ENCODE measurements around the gene CD53. TPM values are rescaled to one million over a fixed set of nuclear protein-coding genes. Genes with fewer than 3 reads are reported as not detected.
"Not testable (repeated sequence)": the region's sequence is repeated elsewhere in the genome, so short reads cannot be mapped to it uniquely, and the experiment has no call there.

CD53 gene, protein sequence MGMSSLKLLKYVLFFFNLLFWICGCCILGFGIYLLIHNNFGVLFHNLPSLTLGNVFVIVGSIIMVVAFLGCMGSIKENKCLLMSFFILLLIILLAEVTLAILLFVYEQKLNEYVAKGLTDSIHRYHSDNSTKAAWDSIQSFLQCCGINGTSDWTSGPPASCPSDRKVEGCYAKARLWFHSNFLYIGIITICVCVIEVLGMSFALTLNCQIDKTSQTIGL
- total RNA-seq = 100 to 1,000 TPM; 238 to 244 TPM

DNA sequence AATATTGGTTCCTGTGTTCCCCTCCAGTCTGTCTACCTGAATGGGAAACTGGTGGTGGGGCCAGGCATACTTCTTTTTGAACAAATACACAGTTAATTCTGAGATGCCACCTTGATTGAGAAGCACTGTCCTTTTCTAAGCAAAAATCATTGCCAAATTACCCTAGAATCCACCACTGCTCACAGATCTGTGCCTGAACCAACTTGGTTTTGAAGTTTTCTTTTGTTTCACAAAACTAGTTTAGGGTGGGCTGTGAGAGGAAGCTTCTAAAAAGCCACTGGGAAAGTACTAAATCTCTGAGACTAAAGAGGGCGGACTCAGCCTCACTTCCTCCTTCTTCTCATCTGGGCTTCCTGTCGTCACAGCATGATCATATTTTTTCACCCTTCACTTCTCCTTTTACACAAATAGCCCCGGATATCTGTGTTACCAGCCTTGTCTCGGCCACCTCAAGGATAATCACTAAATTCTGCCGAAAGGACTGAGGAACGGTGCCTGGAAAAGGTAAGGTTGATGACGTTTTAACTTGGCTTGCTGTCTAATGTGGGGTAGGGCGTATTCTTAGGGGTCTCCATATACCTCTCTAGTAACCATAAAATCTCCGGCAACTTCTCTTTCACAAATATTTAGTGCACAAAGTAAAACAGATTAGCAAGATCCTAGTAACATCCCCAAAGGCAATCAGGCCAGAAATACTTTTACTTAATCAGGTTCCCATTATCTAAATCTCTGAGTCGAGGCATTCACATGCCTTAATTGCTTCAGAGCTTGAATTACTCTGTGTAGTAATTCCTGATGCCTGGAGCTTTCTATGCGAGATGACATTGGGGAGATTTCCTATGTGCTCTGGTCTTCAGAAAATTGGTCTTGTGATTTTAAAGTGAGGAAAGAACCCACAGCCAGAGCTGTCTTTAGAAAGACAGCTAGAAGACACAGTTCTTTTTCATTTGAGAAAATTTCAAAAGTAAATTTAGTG is at the start of gene CD53:
Gene CD53 (plus strand): TSS at position 404 of the 976 bp plus-strand sequence. CDS start 18,261 bp downstream, outside the sequence.
- H3K36me3 Mint-ChIP-seq (ENCODE audit: low read depth) = peaks cover 39% of the 10 kb centered on the region
- ATAC-seq (peak; percentile 33), DNase-seq (peak; percentile 62)
- H3K9me3 Mint-ChIP-seq (ENCODE audit: low read depth) = peaks cover 2% of the 10 kb centered on the region
- H3K4me1 Mint-ChIP-seq = peaks cover 39% of the 10 kb centered on the region
- ChIA-PET CTCF (interaction anchor here (0.6 to 2.3 kb wide), 10 partner anchors 7 to 344 kb away, joined by 3 to 8 read pairs (median 3); partner anchors contain the start of gene LRIF1), POLR2A (interaction anchor here (0.6 to 2.7 kb wide), 9 partner anchors 8 to 344 kb away, joined by 3 to 15 read pairs (median 5); no protein-coding TSS in a partner anchor)
- H3K4me3 Mint-ChIP-seq = peak within 1 kb of the TSS; percentile 85
- intact Hi-C loops (cut with DNase I, micrococcal nuclease) = loop anchor here (1.0 to 10.0 kb wide), 6 partner anchors 7 to 1752 kb away; partner anchors contain the start of gene PSMA5 (in 1 of the 2)
- peak within 1 kb of the TSS; percentile 95 for H3K27ac Mint-ChIP-seq
- H3K27me3 Mint-ChIP-seq = no peaks in the 10 kb centered on the region

DNA sequence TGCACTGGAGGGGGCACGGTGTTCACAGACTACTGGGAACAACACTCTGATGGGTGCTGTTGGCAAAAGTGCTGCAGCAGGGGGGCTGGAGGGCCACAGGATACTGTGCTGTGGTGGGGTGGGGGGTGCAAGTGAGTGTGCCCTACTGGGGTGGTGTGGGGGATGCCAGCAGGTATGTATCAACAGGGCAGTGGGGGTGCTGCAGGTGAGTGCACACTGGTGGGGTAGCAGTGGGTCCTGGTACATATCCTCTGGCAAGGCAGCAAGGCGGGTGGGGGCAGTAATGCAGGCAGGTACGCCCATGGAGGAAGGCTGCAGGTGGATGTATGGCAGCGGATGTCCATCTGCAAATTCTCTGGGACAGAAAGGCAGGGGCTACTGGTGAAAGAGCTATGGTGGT is 48.8 kb upstream of the CD53 start:
- POLR2A ChIA-PET = no interaction called here
- no peak for ATAC-seq

DNA sequence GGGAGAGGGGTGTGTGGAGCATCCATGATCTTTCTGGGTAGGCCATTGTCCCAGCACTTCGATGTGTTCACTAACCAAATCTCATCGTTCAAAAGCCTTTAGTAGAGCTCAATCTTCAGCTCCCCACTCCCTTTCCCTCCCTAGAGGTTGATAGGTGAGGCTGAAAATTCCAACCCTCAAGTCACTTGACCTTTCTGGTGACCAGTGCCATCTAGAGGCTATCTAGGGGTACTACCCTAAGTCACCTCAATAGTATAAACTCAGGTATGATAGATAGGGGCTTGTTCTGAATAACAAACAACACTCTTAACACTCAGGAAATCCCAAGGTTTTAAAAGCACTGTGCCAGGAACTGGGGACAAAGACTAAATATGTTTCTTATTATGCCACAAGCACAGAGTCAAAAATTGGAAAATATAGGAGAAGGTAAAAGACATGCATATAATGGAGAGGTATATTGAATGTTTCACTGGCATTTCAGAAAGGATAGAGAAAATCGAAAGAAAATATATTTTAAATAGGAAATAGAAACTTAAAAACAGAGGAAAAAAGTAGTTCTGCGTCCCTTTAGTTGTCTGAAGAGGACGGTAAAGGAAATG is 42.9 kb upstream of the CD53 start:
- H3K9me3 Mint-ChIP-seq (ENCODE audit: low read depth) = no peaks in the 10 kb centered on the region
- intact Hi-C loops (cut with DNase I, micrococcal nuclease) = loop anchor here (2.0 to 5.0 kb wide), 3 partner anchors 47 to 163 kb away; no protein-coding TSS in a partner anchor
- H3K4me1 Mint-ChIP-seq = peaks cover 5% of the 10 kb centered on the region
- H3K4me3 Mint-ChIP-seq = no peak overlapping the region
- H3K27me3 Mint-ChIP-seq = no peaks in the 10 kb centered on the region
- no peak for DNase-seq
- peak; percentile 86 for ATAC-seq
- no peak overlapping the region for H3K27ac Mint-ChIP-seq
- POLR2A ChIA-PET = interaction anchor here (0.6 kb wide), 1 partner anchor 18 kb away, joined by 3 read pairs; no protein-coding TSS in a partner anchor
- CTCF ChIA-PET = interaction anchor here (0.6 to 3.9 kb wide), 26 partner anchors 10 to 223 kb away, joined by 3 to 16 read pairs (median 4); no protein-coding TSS in a partner anchor
- H3K36me3 Mint-ChIP-seq (ENCODE audit: low read depth) = no peaks in the 10 kb centered on the region

More for the DNA sequence above, 48.8 kb upstream of the CD53 start:
- Mint-ChIP-seq H3K4me3 (no peak overlapping the region), H3K9me3 (ENCODE audit: low read depth) (peaks cover 3% of the 10 kb centered on the region), H3K36me3 (ENCODE audit: low read depth) (no peaks in the 10 kb centered on the region), H3K27ac (no peak overlapping the region), H3K27me3 (peaks cover 2% of the 10 kb centered on the region), H3K4me1 (no peaks in the 10 kb centered on the region)
- DNase-seq = no peak
- intact Hi-C loops (cut with DNase I, micrococcal nuclease) = no loop called here
- CTCF ChIA-PET = interaction anchor here (0.6 kb wide), 1 partner anchor 268 kb away, joined by 3 read pairs; no protein-coding TSS in a partner anchor

DNA sequence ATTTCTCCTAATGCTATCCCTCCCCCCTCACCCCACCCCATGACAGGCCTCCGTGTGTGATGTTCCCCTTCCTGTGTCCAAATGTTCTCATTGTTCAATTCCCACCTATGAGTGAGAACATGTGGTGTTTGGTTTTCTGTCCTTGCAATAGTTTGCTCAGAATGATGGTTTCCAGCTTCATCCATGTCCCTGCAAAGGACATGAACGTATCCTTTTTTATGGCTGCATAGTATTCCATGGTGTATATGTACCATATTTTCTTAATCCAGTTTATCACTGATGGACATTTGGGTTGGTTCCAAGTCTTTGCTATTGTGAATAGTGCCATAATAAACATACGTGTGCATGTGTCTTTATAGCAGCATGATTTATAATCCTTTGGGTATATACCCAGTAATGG is 39.2 kb upstream of the CD53 start:
- POLR2A ChIA-PET; H3K9me3 Mint-ChIP-seq (ENCODE audit: low read depth); DNase-seq; H3K36me3 Mint-ChIP-seq (ENCODE audit: low read depth); ATAC-seq; H3K27me3 Mint-ChIP-seq; H3K4me1 Mint-ChIP-seq; H3K27ac Mint-ChIP-seq; H3K4me3 Mint-ChIP-seq: not testable (repeated sequence)
- CTCF ChIA-PET = interaction anchor here (0.5 kb wide), 1 partner anchor 111 kb away, joined by 3 read pairs; no protein-coding TSS in a partner anchor
- intact Hi-C loops (cut with DNase I, micrococcal nuclease) = loop anchor here (1.0 to 5.0 kb wide), 2 partner anchors 14 to 51 kb away; no protein-coding TSS in a partner anchor

DNA sequence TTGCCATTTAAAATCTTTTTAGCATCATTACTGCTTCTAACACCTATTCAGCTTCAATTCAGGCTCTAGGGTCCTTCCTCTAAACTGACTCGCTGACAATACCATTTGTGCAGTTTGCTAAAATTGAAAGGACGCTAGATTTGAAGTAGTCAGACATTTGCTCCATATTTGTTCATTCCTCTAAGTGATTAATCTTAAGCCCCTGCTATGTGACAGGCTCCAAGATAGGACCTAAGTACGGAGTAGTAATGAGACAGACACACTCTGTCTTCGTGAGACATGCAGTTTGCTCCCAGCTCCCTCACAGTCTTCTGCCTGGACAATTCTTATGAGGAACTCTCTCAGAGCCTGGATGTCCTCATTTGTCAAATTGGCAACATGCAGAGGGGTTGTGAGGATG is 26.1 kb upstream of the CD53 start:
- H3K4me1 Mint-ChIP-seq = no peaks in the 10 kb centered on the region
- DNase-seq (no peak), ATAC-seq (no peak)
- ChIA-PET POLR2A (interaction anchor here (0.6 kb wide), 1 partner anchor 619 kb away, joined by 3 read pairs; no protein-coding TSS in a partner anchor), CTCF (interaction anchor here (0.9 to 1.9 kb wide), 3 partner anchors 13 to 18 kb away, joined by 3 to 9 read pairs (median 4); no protein-coding TSS in a partner anchor)
- H3K9me3 Mint-ChIP-seq (ENCODE audit: low read depth) = no peaks in the 10 kb centered on the region
- H3K4me3 Mint-ChIP-seq = no peak overlapping the region
- intact Hi-C loops (cut with DNase I, micrococcal nuclease) = loop anchor here (1.0 kb wide), 1 partner anchor 14 kb away; no protein-coding TSS in a partner anchor
- no peaks in the 10 kb centered on the region for H3K36me3 Mint-ChIP-seq (ENCODE audit: low read depth)
- H3K27me3 Mint-ChIP-seq = no peaks in the 10 kb centered on the region
- no peak overlapping the region for H3K27ac Mint-ChIP-seq

DNA sequence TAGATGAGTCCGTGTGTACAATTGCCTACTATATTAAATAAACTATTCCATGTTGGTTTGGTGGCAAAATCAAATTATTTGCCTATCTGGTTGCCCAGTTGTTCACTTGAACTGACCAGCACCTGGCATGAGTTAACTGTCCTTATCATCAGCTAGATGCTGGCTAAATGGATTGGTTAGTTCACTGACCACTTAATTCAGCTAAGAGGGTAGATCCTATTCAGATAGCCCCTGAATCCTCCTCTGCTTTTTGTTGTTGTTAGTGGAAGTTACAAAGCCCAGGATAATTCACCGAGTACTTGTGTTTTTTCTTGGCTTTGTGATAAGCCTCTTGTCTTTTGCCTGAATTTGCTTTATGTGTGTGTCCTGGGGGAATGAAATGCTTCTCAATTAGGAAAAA is 22.8 kb upstream of the CD53 start:
- Mint-ChIP-seq H3K27ac (no peak overlapping the region), H3K27me3 (no peaks in the 10 kb centered on the region), H3K4me1 (peaks cover 5% of the 10 kb centered on the region), H3K36me3 (ENCODE audit: low read depth) (no peaks in the 10 kb centered on the region), H3K9me3 (ENCODE audit: low read depth) (no peaks in the 10 kb centered on the region), H3K4me3 (no peak overlapping the region)
- no peak for ATAC-seq
- intact Hi-C loops (cut with DNase I, micrococcal nuclease) = no loop called here
- ChIA-PET POLR2A (no interaction called here), CTCF (interaction anchor here (0.7 to 1.3 kb wide), 3 partner anchors 20 to 70 kb away, joined by 3 to 4 read pairs (median 4); no protein-coding TSS in a partner anchor)
- DNase-seq = no peak

DNA sequence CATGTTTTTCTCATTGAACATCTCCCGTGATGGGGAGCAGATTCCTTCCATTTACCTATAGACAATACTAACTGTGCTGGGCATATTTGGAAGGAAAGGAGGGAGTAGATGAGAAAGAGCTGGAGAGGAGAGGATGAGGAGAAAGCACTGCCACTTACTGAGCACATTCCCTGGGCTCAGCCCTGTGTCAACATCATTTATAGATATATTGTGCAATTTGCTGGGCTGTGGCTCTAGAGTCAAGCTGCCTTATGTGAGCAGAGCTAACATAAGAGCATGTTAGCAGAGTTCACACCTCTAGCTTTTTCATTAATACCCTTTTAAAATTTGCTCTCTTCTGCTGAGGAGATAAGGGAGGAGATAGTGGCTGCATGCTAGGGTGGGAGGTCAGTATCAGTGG is 22.3 kb upstream of the CD53 start:
- intact Hi-C loops (cut with DNase I, micrococcal nuclease) = no loop called here
- Mint-ChIP-seq H3K4me1 (peaks cover 5% of the 10 kb centered on the region), H3K27me3 (no peaks in the 10 kb centered on the region), H3K4me3 (no peak overlapping the region), H3K9me3 (ENCODE audit: low read depth) (no peaks in the 10 kb centered on the region), H3K36me3 (ENCODE audit: low read depth) (no peaks in the 10 kb centered on the region), H3K27ac (no peak overlapping the region)
- ATAC-seq = no peak
- CTCF ChIA-PET = interaction anchor here (0.7 to 1.3 kb wide), 3 partner anchors 21 to 71 kb away, joined by 3 to 4 read pairs (median 4); no protein-coding TSS in a partner anchor
- POLR2A ChIA-PET = no interaction called here
- no peak for DNase-seq

DNA sequence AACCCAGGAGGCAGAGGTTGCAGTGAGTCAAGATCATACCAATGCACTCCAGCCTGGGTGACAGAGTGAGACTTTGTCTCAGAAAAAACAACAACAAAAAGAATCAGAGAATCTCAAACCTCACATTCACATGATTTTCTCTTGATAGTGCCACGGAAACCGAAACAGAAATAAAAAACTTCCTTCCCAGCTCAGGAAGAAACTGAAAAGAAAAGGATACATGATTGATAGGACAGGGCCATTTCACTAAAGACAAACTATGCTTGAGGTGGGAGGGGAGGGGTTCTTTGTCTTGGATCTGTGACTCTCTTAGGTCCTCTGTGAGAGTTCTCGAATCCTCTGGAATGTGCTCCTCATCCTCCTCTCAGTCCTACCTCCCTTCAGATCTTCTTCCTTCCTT is 19.8 kb upstream of the CD53 start:
- Mint-ChIP-seq H3K4me3 (no peak overlapping the region), H3K4me1 (peaks cover 8% of the 10 kb centered on the region), H3K9me3 (ENCODE audit: low read depth) (no peaks in the 10 kb centered on the region), H3K27ac (no peak overlapping the region), H3K36me3 (ENCODE audit: low read depth) (no peaks in the 10 kb centered on the region), H3K27me3 (no peaks in the 10 kb centered on the region)
- intact Hi-C loops (cut with DNase I, micrococcal nuclease) = no loop called here
- no peak for ATAC-seq
- ChIA-PET CTCF (interaction anchor here (1.0 to 3.4 kb wide), 2 partner anchors 24 to 180 kb away, joined by 5 to 11 read pairs; no protein-coding TSS in a partner anchor), POLR2A (no interaction called here)
- DNase-seq = no peak

DNA sequence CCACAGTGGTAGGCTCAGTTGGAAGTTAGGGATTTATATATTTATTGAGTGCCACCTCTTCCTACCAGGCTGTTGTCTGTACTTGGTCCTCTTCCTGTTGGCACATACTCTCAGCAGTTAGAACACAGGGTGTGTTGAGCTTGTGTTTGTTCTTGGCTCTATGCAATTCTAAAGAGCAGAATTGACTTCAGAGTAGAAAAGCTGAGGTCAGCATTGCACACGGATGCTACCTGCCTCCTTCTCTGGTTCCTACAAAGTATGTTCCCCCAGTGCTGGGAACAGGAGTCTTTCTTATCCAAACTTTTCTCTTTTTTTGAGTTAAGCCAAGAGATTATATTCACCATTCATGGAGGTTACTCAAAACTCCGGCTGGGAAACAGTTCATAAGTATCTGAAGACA is 16.5 kb upstream of the CD53 start:
- Mint-ChIP-seq H3K36me3 (ENCODE audit: low read depth) (no peaks in the 10 kb centered on the region), H3K27ac (no peak overlapping the region), H3K9me3 (ENCODE audit: low read depth) (peaks cover 1% of the 10 kb centered on the region), H3K4me1 (peaks cover 25% of the 10 kb centered on the region), H3K27me3 (no peaks in the 10 kb centered on the region), H3K4me3 (no peak overlapping the region)
- DNase-seq (no peak), ATAC-seq (no peak)
- CTCF ChIA-PET = interaction anchor here (0.6 to 3.4 kb wide), 4 partner anchors 26 to 485 kb away, joined by 3 to 11 read pairs (median 5); no protein-coding TSS in a partner anchor
- POLR2A ChIA-PET = no interaction called here
- intact Hi-C loops (cut with DNase I, micrococcal nuclease) = no loop called here

DNA sequence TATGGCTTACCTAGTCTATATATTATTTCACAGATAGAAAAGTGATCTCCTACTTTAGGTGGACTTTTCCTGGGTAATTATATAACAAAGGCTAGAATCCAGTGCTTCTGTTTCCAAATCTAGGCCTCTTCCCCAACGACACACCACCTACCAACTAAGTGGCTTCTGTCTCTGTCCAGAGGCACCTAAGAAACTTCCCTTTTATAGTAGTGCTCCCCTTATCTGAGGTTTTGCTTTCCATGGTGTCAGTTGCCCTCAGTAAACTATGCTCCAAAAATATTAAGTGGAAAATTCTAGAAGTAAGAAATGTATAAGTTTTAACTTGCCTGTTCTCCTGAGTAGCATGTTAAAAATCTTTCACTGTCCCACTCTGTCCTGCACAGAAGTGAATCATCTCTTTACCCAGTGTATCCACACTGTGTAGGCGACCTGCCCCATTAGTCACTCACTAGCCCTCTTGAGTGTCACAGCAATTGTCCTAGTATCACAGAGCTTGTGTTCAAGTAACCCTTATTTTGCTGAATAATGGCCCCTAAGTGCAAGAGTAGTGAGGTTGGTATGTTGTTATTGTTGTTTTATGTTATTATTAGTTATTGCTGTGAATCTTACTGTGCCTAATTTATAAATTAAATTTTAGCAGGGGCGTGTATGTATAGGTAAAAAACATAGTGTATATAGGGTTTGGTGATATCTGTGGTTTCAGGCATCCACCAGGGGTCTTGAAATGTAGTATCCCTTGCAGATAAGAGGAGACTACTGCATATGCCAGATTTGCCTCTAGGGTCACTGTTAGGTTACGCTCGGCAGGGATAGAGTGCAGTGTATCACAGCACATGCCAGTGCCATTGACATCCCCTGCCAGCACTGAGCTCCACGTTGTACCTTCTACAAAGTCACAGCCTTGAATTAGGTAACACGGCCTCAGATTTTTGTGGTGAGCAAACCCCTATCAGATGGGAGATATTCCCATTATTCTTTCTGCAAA is 14.7 kb upstream of the CD53 start:
- Mint-ChIP-seq H3K27ac (no peak overlapping the region), H3K4me1 (peaks cover 27% of the 10 kb centered on the region), H3K36me3 (ENCODE audit: low read depth) (no peaks in the 10 kb centered on the region), H3K27me3 (no peaks in the 10 kb centered on the region), H3K9me3 (ENCODE audit: low read depth) (peaks cover 8% of the 10 kb centered on the region), H3K4me3 (no peak overlapping the region)
- ChIA-PET CTCF (interaction anchor here (0.7 to 1.0 kb wide), 2 partner anchors 14 to 29 kb away, joined by 3 to 4 read pairs; no protein-coding TSS in a partner anchor), POLR2A (no interaction called here)
- no peak for DNase-seq
- intact Hi-C loops (cut with DNase I, micrococcal nuclease) = no loop called here
- peak; percentile 74 for ATAC-seq

All from activated CD4-positive, alpha-beta T cell treated with anti-CD3 and anti-CD28 coated beads for 36 hours (primary cell).